ENCODE data around the gene CERS3.

Gene CERS3

DNA sequence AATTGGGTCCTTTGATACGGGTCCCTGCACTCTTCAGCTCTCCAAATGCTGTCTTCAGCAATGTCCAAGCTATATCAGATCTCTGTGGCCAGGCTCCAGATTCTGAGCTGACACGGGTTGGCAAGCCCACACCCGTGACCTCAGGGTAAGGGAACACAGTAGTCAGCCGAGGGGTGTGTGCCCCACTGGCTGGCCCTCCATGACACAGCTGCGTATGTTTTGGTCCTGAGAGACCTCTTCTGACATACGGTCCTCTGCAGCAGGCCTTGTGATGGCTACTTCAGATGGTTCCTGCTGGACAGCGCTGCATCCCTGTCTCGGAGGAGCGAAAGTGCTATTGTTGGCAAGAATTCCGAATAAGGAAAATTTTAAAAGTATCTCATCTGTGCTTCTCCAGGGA is 101.8 kb downstream of the CERS3 start:
- H3K36me3 ChIP-seq: no peaks in the 10 kb centered on the region

GRCh38 chr15:100405179-100405578 is 123.6 kb downstream of the CERS3 start:
- no peak for DNase-seq

More for the DNA sequence above, 101.8 kb downstream of the CERS3 start:
- Histone ChIP-seq H3K9me3 (0 out of 2 replicates have a peak, but pooled peaks cover 2% of the 10 kb centered on the region), H3K4me1 (no peaks in the 10 kb centered on the region), H3K4me3 (ENCODE audit: low read depth, low read length) (no peak overlapping the region), H3K27me3 (no peaks in the 10 kb centered on the region)
- DNase-seq: no peak
- TF ChIP-seq, protein P1, sequence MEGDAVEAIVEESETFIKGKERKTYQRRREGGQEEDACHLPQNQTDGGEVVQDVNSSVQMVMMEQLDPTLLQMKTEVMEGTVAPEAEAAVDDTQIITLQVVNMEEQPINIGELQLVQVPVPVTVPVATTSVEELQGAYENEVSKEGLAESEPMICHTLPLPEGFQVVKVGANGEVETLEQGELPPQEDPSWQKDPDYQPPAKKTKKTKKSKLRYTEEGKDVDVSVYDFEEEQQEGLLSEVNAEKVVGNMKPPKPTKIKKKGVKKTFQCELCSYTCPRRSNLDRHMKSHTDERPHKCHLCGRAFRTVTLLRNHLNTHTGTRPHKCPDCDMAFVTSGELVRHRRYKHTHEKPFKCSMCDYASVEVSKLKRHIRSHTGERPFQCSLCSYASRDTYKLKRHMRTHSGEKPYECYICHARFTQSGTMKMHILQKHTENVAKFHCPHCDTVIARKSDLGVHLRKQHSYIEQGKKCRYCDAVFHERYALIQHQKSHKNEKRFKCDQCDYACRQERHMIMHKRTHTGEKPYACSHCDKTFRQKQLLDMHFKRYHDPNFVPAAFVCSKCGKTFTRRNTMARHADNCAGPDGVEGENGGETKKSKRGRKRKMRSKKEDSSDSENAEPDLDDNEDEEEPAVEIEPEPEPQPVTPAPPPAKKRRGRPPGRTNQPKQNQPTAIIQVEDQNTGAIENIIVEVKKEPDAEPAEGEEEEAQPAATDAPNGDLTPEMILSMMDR (IDR thresholded peaks at IDR 0.05; ENCODE audit: low read depth, low read length): no peak

DNA sequence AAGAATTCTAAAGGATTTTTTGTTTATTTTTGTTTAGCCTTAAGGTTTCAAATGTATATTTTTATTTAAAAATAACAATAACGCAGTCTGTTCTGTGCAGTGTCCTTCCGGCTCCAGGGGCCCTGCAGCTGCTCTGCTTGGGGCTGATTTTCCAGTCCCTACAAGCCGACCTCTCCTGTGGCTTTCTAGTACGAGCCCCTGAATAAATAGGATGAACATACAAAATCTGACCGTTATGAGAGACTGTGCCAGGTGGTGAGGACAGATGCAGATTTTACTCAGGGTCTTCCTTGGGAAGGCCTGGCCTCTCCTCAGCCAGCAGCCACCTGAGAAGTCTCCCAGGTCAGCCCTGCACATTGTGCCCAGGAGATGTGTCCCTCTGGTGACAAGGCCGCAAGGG is 127.8 kb downstream of the CERS3 start:
- H3K27me3 ChIP-seq: no peaks in the 10 kb centered on the region
- DNase-seq: no peak
- TF ChIP-seq, protein P1 (IDR thresholded peaks at IDR 0.05; ENCODE audit: low read depth, low read length): no peak

More at GRCh38 chr15:100405179-100405578, 123.6 kb downstream of the CERS3 start:
- TF ChIP-seq, protein P1 (IDR thresholded peaks at IDR 0.05; ENCODE audit: low read depth, low read length): no peak
- Histone ChIP-seq H3K36me3 (no peaks in the 10 kb centered on the region), H3K4me1 (no peaks in the 10 kb centered on the region), H3K9me3 (no peaks in the 10 kb centered on the region), H3K4me3 (ENCODE audit: low read depth, low read length) (no peak overlapping the region), H3K27me3 (no peaks in the 10 kb centered on the region)

DNA sequence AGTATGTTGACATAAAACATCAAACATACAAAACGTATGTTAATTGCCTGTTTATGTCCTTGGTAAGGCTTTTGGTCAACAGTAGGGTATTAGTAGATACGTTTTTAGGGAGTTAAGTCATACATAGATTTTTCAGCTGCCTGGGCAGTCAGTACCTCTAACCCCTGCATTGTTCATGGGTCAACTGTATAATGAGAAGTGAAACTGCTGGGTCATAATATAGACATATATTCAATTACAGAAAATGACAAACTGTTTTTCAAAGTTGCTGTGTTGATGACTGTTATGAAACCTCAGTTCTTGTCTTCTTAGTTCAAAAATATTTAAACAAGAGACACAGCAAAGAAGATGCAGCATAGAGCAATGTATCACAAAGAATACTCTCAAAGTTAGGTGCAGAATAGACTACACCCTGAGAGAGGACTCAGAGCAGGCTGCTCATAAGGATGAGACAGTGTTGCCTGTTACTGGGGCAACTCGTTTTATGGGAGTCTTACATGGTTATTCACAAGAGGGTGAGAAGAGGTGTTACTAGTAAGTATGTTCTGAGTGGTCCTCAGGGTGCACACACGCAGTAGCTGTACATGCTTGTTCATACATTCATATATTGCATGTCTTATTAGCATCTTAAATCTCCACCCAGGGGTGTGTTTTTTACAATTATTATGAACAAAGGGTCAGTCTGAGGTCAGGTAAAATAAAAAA is 133.9 kb downstream of the CERS3 start:
- Histone ChIP-seq H3K27me3 (no peaks in the 10 kb centered on the region; the same call in 1 of the 2 replicates), H3K36me3 (no peaks in the 10 kb centered on the region), H3K4me1 (no peaks in the 10 kb centered on the region), H3K9me3 (no peaks in the 10 kb centered on the region), H3K4me3 (ENCODE audit: low read depth, low read length) (no peak overlapping the region)
- DNase-seq: no peak
- TF ChIP-seq, protein P1 (IDR thresholded peaks at IDR 0.05; ENCODE audit: low read depth, low read length): no peak

More for the DNA sequence above, 127.8 kb downstream of the CERS3 start:
- no peak overlapping the region for H3K4me3 ChIP-seq (ENCODE audit: low read depth, low read length)
- H3K36me3 ChIP-seq: no peaks in the 10 kb centered on the region
- no peaks in the 10 kb centered on the region for H3K9me3 ChIP-seq
- H3K4me1 ChIP-seq: no peaks in the 10 kb centered on the region

GRCh38 chr15:100393008-100393407 is 135.7 kb downstream of the CERS3 start:
- TF ChIP-seq, protein P1 (IDR thresholded peaks at IDR 0.05; ENCODE audit: low read depth, low read length): no peak
- Histone ChIP-seq H3K27me3 (no peaks in the 10 kb centered on the region; the same call in none of the 2 replicates), H3K9me3 (no peaks in the 10 kb centered on the region)

More at GRCh38 chr15:100393008-100393407, 135.7 kb downstream of the CERS3 start:
- DNase-seq: no peak
- Histone ChIP-seq H3K36me3 (no peaks in the 10 kb centered on the region), H3K4me3 (ENCODE audit: low read depth, low read length) (no peak overlapping the region), H3K4me1 (no peaks in the 10 kb centered on the region)

Data from BE2C (cell line).